HG03520 (cell line): Measurements from ENCODE around the gene ABCC1.
"Not testable (repeated sequence)": the region's sequence is repeated elsewhere in the genome, so short reads cannot be mapped to it uniquely, and the experiment has no call there.

Experiments
- ATAC-seq: cut with Tn5 transposase; IDR thresholded peaks from one replicate; pipeline ENCODE4 v1.9.1; 2021; ENCODE audit warnings: mild to moderate bottlenecking, moderate library complexity; ENCODE audit not compliant: unreplicated experiment

ABCC1 gene

DNA sequence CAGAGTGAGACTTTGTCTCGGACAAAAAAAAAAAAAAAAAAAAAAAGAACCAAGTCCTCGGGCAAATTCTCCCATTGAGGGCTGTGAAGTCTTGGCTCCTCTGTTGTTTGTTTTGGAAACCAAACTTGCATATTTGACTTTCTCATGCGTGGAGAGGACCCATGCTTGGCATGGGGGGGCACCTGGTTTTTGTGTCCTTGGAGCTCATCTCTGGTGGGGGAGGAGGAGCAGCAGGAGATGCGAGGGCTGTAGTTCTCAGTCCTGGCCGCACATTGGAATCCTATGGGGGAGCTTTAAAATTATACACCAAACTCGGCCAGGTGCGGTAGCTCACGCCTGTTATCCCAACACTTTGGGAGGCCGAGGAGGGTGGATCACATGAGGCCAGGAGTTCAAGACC is 199.3 kb downstream of the ABCC1 start:
- ATAC-seq = no peak

GRCh38 chr16:16149710-16150116 is 200.3 kb downstream of the ABCC1 start:
- no peak for ATAC-seq

DNA sequence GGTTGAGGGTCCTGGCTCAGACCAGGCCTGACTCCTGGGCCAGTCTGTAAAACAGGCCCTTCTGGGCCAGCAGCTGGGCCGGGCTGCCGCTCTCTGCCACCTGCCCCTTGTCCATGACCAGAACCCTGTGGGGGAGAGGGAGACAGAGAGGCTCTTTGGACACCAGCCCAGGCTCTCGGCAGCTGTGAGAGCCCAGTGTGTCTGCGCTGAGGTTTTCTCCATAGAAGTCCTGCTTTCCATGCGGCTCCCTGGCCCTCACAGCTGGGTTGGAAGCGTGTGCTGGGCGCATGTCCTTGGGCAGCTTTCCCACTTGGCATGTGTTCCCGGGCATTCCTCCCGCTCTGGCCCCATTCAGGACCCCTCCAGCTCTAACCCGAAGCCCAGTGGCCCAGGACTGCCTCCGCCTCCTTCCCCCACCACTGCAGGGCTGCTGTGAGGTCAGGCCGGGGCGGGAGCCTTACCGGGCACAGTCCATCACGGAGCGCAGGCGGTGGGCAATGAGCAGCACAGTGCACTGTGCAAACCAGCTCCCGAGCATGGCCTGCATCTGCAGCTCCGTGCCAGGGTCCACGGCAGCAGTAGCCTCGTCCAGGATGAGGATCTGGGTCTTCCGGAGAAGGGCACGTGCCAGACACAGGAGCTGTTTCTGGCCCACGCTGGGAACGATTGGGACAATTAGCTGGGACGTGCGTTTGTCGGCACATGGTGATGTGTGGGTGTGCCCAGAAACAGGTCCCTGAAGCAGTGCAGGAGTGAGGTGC is 200.9 kb downstream of the ABCC1 start:
- no peak for ATAC-seq

DNA sequence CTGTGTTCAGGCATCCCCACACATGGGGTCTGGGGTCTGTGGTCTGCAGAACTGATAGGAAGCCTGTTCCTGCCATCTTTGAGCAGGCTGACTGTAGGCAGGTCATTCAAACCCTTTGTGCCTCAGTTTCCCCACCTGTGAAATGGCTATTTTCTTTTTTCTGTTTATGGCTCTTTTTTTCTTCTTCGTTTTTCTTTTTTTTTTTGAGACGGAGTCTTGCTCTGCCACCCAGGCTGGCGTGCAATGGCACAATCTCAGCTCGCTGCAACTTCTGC is 201.4 kb downstream of the ABCC1 start:
- no peak for ATAC-seq

GRCh38 chr16:16151315-16151714 is 201.9 kb downstream of the ABCC1 start:
- no peak for ATAC-seq

GRCh38 chr16:16153000-16153399 is 203.6 kb downstream of the ABCC1 start:
- not testable (repeated sequence) for ATAC-seq

GRCh38 chr16:16154281-16154951 is 205.0 kb downstream of the ABCC1 start:
- no peak for ATAC-seq

DNA sequence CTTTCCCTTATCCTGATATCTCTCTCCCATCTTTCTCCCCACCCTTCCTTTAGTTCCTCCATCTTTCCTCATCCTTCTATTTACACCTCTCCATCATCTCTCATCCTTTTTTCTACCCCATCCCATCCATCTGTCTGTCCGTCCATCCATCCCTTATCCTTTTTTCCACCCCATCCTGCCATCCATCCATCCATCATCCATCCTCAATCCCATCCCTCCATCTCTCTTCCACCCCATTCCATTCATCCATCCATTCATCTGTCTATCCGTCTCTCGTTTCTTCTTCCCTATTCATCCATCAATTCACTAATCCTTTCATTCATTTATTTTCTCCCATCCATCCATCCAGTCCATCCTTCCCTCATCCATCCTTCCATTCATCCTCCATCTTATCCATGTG is 205.8 kb downstream of the ABCC1 start:
- ATAC-seq = no peak

- ATAC-seq = no peak
Measured at GRCh38 chr16:16157166-16157565, 207.8 kb downstream of the ABCC1 start.

- ATAC-seq = no peak
Measured at GRCh38 chr16:16158082-16158658, 208.8 kb downstream of the ABCC1 start.

DNA sequence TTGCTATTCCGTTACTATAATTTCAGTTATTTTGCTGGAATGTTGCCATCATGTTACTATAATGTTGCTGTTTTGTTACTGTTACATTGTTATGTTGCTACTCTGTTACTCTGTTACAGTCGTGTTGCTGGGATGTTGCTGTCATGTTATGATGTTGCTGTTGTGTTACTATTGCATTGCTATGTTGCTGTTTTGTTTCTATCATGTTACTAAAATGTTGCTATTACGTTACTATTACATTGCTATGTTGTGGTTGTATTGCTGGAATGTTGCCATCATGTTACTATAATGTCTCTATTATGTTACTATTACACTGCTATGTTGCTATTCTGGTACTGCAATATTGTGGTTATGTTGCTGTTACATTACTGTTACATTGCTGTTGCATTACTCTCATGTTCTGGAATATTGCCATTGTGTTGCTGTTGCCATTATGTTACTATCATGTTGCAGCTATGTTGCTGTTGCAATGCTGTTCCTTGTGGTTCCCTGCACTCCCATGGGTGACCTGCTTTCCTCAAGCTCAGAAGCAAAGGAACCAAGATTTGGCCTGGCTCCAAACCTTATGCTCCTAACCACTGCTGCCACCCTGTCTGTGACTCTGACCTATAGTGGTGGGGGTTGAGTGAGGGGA is 209.4 kb downstream of the ABCC1 start:
- no peak for ATAC-seq

GRCh38 chr16:16159662-16160061 is 210.2 kb downstream of the ABCC1 start:
- no peak for ATAC-seq

- no peak for ATAC-seq
Measured at GRCh38 chr16:16161319-16161718, 211.9 kb downstream of the ABCC1 start.

- ATAC-seq = not testable (repeated sequence)
Measured at GRCh38 chr16:16161840-16162239, 212.4 kb downstream of the ABCC1 start.

- ATAC-seq = no peak
Measured at GRCh38 chr16:16162591-16162990, 213.2 kb downstream of the ABCC1 start.

GRCh38 chr16:16163109-16163508 is 213.7 kb downstream of the ABCC1 start:
- ATAC-seq = no peak

- ATAC-seq = no peak
Measured at GRCh38 chr16:16163571-16163970, 214.2 kb downstream of the ABCC1 start.

DNA sequence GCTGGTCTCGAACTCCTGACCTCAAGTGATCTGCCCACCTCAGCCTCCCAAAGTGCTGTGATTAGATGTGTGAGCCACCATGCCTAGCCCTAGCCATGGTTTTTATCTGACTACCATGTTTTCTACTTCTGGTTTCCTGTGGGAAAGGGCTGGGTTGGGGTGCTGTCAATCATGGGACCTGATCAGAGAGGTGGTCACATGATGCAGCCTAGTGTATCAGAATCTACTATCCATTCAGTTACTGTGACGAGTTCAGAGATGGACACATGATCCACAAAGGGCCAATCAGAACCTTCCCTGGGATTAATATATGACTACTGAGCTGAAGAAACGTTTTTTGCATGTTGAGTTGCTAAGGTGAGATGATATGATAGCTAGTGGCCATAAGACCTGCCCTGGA is 214.8 kb downstream of the ABCC1 start:
- ATAC-seq = no peak

GRCh38 chr16:16166085-16166484 is 216.7 kb downstream of the ABCC1 start:
- no peak for ATAC-seq

DNA sequence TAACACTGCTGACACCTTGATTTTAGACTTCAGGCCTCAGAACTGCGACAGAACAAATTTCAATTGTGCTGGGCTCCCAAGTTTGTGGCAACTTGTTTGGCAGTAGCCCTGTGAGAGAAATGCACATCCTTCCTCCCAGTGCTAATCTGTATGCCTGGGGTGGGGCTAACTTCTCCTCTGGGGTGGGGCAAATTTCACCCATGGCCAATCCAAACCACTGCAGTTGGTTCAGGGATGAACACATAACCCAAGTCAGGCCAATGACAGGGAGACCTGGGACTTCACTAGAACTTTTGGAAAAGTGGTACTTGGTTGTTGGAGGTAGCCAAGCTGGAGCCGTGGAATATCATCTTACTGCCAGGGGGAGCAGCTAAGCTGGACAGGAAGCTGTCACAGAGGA is 217.5 kb downstream of the ABCC1 start:
- ATAC-seq = no peak

DNA sequence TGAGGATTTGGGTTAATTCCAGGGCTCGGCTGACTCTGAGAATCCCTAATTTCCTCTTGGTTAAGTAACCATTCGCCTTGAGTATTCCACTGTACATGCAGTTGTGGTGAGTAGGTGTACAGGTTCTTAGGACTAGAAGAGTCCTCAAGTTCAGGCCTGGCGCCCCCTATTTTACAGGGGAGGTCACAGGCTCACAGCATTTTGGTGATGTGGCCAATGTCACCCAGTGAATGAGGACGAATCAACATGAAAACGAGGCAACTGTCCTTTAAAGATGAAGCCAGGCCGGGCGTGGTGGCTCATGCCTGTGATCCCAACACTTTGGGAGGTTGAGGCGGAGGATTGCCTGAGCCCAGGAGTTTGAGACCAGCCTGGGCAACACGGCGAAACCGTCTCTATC is 218.5 kb downstream of the ABCC1 start:
- ATAC-seq = no peak

- ATAC-seq = no peak
Measured at GRCh38 chr16:16168431-16168830, 219.0 kb downstream of the ABCC1 start.
